Renal cortex interstitium (tissue), 11 donors: Measurements from ENCODE around the gene SNRK. TPM values are rescaled to one million over a fixed set of nuclear protein-coding genes. Genes with fewer than 3 reads are reported as not detected.
"Not testable (repeated sequence)": the region's sequence is repeated elsewhere in the genome, so short reads cannot be mapped to it uniquely, and the experiment has no call there.

Experiments used
- DNase-seq, 11 donors: peaks; one replicate each; pipeline ENCODE4 v3.0.0-alpha.2; 2013; ENCODE audit warnings: low read depth in 9 of 11, low spot score in 4 of 11; ENCODE audit errors: extremely low read depth in 1 of 11
- polyA plus RNA-seq, 3 donors: library from polyadenylated mRNA; unstranded; fragments of 120-200 nt; gene quantifications; one replicate each; pipeline ENCODE4 v1.2.1, GENCODE V29; 2013; ENCODE audit not compliant: insufficient read length in 3 of 3

The SNRK gene
- polyA plus RNA-seq, 3 donors: 48.2 to 54.2 (median 51.4) TPM

DNA sequence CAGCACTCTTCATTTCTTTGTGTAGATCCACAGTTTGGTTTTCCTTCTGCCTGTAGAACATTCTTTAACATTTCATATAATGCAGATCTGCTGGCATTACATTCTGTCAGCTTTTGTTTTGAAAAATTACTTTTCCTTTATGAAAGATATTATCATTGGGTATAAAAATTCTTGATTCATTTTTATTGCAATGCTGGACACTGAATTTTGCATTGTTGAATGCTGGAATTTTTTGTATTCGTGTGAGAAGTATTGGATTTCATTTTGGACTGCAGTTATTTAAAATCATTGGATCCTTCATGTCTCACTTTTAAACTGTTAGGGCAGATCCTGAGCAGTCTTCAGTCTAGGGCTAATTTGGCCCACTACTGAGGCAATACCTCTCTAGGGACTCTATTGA, 67.1 kb downstream of the SNRK start:
- DNase-seq: no peak

DNA sequence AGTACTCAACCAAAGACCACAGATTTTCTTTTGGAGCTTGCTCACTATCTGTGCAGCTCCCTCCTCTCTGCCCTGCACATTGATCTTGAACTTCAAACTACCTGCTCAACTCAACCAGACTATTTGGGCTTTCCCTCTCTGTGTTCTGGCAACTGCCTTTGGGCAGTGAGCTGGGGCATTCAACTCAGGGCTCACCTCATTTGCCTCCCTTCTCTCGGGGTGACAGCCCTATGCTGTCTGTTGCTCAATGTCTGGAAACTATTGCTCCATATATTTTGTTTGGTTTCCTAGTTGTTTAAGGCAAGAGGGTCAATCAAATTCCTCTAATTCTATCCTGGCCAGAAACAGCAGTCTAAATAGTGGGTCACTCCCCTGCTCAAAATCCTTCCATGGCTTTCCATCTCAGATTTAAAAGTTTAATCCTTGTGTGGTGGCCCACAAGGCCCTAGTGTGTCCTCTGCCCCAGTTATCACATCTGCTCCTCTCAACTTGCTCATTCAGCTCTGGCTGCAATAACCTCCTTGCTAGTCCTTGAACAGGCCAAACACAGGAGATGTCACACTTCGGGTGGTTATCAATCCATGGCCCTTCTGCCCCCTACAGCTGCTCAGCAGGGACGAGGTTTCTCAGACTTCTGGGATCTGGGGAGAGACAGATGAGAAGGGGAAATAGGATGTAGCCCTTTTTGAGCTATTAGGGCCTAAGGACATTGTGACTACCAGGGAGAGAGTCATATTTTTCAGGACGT, 67.8 kb downstream of the SNRK start:
- no peak for DNase-seq

DNA sequence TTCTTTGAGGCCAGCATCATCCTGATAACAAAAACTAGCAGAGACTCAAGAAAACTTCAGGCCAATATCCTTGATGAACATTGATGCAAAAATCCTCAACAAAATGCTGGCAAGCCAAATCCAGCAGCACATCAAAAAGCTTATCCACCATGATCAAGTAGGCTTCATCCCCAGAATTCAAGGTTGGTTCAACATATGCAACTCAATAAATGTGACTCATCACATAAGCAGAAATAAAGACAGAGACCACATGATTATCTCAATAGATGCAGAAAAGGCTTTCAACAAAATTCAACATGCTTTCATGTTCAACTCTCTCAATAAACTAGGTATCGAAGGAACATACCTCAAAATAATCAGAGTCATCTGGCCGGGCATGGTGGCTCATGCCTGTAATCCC, 69.7 kb downstream of the SNRK start:
- DNase-seq: not testable (repeated sequence)

DNA sequence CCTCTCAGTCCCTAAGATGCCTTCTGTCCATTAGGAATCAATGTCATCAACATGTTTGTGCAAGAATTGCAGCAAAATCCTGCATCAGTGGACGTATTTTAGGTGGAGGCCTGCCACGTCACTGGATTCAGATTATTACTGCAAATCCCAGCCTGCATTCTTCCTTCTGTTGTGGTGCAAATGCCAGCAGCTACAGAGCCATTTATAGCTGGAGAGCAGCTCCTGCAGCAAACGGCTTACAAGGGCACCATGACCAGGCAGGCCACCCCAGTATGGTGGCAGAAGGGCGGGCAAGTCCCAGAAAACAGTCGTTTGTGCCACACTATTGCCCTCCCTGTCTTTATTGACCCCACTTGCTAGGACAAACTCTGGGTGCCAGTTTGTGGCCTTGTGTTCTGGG, 74.7 kb downstream of the SNRK start:
- no peak for DNase-seq

DNA sequence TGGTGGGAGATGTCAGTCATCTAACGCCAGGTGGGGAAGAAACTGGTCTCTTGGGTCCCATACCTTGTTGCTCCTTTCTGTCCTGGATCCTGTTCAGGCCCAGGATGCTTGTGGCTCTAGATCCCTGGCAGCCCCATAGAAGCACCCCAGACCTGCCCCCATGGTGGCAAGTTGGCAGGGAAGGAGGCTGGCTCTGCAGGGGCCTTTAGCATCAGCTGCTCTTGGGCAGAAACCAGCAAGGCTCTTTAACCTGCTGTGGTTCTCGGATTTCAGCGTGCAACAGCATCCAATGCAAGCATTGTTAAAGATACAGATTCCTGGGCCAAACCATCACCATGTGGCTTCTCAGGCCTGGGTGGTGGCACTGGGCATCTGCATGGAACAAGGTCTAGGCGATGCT, 75.8 kb downstream of the SNRK start:
- DNase-seq: no peak

DNA sequence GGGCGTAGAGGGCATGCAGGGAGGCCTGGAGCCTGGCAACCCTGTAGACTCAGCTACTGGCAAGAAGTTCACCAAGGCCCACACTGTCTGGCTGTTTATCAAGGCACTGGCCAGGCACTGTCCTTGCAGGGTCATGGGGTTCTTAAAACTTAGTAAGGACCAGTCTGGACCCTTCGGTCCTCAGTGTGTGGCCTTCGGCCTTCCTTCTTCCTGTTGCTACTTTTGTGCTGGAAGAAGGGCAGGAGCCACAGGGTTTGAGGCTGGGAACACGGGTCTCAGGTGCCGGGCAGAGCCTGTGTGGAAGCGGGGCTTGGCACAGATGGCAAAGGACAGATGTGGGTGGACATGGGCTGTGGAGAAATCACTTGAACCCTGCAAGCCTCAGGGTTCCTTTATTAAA, 76.6 kb downstream of the SNRK start:
- DNase-seq: no peak

DNA sequence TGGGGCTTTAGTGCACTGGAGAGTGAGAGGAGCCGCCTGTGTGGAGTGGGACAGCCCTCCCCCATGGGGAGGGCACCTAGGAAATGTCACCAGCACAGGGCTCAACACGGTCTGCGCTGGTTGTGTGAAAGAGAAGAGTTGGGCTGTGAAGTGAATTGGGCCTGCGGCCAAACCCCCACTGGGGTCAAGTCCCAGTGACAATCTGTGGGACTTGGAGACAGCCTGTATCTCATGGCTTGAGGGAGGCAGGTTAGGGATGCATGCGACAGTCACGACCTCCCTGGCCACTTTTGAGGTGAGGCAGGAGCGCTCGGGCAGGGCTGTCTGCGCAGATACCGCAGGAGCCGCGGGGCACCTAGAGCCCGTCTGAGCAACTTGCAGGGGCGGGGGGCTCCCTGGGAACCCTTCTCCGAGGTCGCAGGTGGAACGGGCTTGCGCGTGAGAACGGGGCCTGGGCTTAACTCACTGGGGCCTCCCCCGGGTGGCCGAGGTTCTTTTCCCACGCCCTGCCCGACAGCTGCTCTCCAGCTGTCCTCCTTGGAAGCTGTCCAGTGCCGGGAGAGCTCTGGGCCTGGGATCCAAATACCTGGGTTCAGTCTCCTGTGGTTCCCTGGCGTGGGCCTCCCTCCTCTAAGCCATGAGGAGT, 77.4 kb downstream of the SNRK start:
- peak in 1 of 11 donors; percentile 11 for DNase-seq

DNA sequence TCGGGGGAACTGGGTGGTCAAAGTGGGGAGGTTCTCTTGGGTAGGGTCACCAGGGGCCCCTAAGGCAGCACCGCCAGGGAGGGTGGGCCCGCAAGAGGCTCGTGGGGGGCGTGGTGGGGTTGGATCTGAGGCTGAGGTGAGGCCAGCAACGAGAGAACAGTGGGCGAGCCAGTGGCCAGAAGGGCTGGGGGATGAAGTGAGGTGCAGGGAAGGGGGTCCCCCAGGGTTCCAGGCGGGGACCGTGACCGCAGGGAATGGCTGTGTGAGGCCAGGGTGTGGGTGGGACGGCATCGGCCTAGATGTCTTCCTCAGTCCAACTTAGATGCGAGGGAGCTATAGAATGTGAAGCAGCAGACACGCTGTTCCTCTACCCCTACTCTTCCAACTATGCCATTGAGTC, 78.2 kb downstream of the SNRK start:
- no peak for DNase-seq

DNA sequence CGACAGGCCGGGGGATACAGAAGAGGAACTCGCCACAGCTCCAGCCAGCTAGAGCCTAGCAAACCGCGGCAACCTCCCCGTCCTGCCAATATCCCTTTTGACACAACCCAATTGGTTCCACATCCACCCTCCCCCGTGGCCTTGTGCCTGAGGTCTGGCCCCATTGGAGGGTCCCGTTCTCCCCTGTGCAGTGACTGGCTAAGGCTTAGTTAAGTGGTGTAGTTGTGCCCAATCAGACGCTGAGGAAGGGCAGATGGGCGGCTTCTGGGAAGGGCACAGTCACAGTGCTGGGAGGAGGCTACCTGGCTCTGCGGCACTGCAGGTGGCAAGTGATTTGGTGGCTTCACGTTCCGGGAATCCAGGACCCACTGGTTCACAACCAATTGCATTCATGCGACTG, 78.6 kb downstream of the SNRK start:
- DNase-seq: no peak

DNA sequence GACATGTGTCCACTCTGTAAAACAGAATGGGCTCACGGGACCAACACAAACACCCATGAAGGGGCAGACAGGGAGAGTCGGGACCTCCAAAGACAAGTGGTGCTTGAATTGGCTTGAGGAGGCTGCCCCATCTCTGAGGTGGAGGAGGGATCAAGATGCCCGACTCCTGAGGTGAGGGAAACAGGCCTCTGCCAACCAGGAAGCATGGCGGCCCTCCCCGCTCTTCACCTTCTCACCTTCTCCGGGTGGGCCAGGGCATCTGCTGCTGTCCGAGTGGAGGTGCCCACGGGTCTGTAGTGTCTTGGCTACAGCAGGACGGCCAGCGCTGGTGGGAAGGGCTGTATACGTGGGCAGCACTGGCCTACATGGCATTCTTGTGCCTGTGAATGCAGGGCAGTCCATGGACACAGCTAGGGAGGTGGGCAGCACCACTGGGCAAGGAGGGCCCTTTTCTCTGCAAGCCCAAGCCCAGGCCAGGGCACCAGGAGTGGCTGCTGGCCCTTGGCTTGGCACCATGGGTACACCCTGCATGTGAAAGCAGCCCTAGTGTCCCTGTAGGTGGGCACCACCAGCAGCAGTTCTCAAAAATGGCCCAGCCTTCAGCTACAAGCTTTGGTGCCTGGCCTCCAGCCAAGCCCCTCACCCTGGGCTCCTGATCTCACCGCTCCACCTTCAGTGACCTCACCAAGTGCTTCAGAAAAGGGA, 79.4 kb downstream of the SNRK start:
- DNase-seq: no peak

DNA sequence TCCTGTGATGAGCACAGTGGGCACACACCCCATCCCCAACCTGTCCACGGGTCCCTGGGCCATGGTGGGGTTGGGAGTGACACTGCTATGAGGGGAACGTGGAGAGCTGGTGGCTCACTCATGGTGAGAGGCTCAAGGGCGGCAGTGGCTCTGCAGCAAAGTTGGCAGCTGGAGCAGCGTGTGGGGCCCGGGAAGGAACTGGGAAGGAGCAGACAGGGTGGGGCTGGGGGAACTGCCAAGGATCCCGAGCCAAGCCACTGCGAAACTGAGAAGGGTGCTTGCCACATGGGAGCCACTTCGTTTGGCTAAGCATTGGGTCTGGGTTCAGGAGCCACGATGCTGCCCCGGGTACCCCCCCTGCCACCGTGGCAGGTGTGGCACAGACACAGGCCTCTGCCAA, 80.1 kb downstream of the SNRK start:
- no peak for DNase-seq

DNA sequence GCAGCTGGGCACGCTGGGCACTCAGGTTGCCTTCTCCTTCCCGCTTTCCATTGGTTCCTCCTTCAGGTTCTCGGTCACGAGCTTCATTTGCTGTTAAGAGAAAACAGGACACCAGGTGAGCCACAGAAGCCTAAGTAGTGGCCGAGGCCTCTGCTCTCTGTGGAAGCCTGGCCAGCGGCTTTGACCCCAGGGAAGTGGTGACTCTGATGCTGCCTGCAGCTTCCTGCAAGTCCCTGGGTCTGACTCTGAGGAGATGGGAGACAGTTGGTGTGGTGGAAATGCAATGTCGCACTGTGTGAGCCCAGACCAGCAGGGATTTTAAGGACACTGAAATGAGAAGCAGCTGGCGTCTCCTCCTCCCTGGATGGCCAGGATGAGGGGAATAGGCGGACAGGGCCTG, 80.5 kb downstream of the SNRK start:
- DNase-seq: peak in 3 of 11 donors; percentile 18 to 43 (median 34)

DNA sequence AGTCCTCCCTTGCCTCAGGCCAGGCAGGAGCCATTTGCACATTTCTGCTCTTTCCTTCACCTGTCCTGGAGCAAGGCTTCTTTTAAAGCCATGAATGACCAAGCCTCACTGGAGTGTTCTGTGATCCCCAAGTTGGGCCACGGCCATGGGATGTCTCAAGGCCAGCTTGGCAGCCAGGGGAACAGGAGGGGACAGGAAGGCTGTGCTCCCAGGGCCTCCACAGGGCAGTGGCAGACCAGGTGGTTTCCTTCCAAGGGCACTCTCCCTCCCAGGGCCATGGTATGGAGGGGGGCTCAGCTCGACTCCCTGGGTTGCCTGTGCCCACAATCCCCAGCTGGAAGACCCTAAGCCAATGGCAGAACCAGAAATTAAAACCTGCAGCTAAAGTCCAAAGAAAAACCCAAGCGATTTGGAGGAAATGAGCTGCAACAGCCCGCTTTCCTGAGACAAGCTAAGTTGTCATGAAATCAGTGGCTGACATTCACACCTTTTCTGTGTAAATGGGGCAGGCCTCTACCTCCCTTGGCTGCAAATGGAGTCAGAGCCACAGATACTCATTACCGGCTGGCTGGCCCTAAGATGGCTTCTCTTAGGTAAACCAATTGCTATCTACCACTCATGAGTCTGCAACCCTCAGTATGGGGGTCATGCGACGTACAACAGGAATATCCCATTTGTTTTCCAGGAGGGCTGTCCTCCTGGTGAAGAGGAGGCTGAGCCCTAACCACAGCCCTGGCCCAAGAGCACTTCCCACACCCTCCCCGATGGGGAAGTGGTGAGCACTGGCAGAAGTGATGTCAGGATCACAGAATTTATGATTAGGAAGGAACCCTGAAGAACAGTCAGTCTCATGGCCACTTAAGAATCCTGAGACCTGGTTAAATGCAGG, 83.3 kb downstream of the SNRK start:
- DNase-seq: no peak

DNA sequence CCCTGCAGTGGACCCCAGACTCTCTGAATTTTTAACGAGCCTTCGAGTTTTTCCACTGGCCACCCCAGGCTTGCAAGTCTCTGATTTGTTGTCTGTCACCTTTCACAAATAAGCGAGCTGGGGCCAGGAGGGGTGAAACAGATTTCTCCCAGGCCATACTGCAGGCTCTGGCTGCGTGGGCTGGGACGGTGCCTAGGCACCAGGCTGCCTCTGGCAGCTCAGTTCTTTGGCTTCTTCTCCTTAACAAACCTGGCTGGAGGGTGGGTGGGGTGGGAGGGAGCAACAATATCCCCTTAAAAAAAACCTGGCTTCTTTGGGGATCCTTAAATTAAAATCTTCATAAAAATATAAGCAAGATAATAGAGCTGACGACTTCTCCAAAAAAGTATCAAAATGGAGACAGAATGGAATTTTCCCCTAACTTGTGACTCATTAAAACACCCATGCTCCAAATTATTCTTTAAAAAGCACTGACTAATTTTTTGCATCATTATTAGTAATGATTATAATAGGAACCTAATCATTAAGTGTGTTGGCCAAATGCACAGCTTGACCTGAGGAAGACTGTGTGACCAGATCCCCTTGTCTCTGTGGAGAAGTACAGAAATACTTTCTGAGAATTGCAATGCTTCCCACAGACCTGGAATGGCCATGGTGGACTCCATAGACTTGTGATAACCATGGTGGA, 84.1 kb downstream of the SNRK start:
- DNase-seq: no peak

DNA sequence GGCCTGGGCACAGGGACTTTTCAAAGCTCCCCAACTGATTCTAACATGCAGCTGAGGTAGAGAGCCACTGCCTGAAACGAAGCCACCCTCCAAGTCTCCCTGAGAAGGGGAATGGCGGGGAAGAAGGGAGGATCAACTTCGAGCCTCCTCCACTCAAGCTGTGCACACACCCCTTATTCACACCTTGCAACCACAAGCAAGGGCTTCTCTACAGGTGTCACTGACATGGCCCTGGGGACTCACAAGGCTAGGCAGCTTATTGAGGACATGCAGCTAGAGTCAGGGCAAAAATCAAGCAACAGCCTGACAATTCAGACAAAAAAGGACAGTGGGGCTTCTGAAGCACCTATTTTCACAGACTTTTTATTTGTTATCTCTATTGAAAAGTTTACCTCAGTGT, 85.2 kb downstream of the SNRK start:
- no peak for DNase-seq

DNA sequence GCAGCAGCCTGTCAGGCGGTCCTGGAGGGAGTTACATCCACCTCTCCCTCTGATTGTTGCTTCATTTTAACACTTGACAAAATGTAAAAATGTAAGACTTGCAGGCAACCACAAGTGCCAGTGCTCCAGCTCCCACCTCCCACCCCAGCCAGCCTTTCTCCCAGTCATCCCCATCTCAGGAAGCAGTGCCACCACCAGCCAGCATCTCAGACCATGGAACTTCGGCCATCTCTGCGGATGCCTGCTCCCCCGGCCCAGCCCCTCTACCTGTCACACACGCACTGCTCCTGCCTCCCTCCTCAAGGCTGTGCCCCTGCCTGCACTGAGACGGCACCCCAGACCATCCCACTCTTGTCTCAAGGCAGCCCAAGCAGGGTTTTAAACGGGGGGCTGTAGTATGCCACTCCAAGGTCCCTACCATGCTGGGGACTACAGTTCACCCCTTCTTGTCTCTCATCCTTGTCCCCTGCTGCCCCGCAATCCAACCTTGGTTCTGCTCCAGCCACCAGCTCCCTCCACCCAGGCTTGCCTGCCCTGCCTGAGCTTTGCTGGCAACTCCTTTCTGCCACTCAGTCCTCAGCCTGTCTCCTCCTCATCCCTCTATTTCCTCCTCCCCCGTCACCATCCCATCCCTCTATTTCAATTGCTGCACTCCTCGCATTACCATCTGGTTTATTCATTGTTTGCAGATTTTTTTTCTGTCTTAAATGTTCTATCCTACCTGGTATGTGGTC, 85.8 kb downstream of the SNRK start:
- no peak for DNase-seq

DNA sequence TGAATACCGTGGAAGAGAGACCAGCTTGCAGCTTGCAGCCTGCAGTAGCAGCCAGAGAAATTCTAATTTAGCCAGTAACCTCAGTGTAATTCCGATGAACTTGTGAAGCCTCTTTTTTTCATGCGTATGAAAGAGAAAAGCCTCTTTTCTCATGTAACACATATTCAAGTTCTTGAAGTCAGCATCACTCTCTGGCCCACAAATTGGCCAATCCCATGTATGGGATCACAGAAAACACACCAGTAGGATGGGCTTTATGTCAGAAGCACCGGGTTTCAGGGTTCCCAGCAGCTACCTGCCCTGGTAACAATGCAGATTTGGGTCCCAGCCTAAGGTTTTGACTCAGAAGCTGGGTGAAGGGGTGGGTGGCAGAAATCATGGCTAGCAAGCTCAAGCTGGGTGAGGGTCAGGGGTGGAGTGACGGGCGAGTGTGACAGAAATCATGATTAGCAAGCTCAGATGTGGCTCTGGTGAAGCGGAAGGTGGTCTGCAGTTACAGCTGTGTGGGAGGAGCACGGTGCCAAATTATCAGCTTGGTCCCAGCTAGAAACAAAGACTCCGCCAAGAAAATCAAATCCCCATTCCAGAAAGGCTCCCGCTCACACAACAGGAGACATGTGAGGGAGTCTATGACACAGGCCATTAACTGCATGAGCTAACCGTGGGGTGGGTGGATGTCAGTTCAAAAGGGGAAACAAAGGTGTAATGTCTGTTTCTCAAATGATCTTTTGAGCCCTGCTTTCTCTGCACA, 86.6 kb downstream of the SNRK start:
- DNase-seq: peak in 5 of 11 donors; percentile 28 to 63 (median 45)

DNA sequence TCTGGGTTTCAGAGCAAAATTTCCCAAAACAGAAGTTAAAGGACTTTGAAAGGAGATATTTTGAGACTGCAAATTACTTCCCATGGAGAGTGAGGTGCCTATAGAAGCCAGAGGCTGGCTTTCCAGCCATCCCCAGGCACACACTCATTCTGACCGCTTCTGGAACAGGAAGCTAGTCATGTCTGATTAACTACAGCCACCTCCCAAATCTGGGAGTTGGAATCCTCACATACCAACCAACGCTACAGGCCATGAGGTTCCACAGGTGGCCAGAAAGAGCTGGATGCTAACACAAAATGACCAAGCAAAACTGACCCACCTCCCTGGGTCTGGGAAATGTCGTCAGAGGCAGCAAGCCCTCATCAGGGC, 87.2 kb downstream of the SNRK start:
- DNase-seq: peak in 2 of 11 donors; percentile 24 to 42
